Measurements from ENCODE around the gene CD109.

DNA sequence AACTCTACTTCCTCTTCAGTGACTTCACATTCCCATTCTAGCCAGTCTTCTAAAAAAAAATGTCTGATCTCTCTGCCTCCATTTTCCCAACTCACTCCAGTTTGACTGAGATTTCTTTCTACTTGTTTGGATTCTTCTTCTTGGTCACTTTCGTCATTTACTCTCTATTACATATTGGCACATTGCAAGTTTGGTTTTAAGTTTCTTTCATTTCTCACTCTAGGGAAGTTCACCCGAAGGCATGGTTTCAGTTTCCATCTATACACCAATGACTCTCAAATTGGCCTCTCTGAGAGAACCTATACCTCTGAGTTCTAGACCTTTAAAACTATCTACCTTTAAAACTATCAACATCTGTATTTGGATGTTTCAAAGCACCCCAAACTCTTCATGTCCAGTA, 51.3 kb downstream of the CD109 start:
- TF ChIP-seq TAF1 (IDR thresholded peaks at IDR 0.05; ENCODE audit: borderline replicate concordance, insufficient read depth, low read length) (no peak), POLR2AphosphoS5 (IDR thresholded peaks at IDR 0.05; ENCODE audit: low read depth, low read length) (no peak), SIN3A (IDR thresholded peaks at IDR 0.05; ENCODE audit: borderline replicate concordance, insufficient read depth, low read length) (no peak)
- TF ChIP-seq, protein P1, sequence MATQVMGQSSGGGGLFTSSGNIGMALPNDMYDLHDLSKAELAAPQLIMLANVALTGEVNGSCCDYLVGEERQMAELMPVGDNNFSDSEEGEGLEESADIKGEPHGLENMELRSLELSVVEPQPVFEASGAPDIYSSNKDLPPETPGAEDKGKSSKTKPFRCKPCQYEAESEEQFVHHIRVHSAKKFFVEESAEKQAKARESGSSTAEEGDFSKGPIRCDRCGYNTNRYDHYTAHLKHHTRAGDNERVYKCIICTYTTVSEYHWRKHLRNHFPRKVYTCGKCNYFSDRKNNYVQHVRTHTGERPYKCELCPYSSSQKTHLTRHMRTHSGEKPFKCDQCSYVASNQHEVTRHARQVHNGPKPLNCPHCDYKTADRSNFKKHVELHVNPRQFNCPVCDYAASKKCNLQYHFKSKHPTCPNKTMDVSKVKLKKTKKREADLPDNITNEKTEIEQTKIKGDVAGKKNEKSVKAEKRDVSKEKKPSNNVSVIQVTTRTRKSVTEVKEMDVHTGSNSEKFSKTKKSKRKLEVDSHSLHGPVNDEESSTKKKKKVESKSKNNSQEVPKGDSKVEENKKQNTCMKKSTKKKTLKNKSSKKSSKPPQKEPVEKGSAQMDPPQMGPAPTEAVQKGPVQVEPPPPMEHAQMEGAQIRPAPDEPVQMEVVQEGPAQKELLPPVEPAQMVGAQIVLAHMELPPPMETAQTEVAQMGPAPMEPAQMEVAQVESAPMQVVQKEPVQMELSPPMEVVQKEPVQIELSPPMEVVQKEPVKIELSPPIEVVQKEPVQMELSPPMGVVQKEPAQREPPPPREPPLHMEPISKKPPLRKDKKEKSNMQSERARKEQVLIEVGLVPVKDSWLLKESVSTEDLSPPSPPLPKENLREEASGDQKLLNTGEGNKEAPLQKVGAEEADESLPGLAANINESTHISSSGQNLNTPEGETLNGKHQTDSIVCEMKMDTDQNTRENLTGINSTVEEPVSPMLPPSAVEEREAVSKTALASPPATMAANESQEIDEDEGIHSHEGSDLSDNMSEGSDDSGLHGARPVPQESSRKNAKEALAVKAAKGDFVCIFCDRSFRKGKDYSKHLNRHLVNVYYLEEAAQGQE (IDR thresholded peaks at IDR 0.05; ENCODE audit: insufficient read depth in 1 of 2, low read depth in 2 of 2, low read length in 2 of 2), result no peak

Data from PFSK-1 (cell line).